SK-N-SH (cell line): ENCODE data around the gene KLRC3. TPM values are rescaled to one million over a fixed set of nuclear protein-coding genes. Genes with fewer than 3 reads are reported as not detected.
A peak's percentile ranks its signal among the peaks of the same experiment; 100 is the strongest.

ENCODE experiments used
- CTCF ChIA-PET: fragments of 300-600, 350-600 bp; formaldehyde crosslinking; extraction: SDS; loops from one replicate; lab custom pipeline; 2021; lab: Yijun Ruan, JAX
- POLR2A ChIA-PET: fragments of 350-600 bp; sonication (Branson Sonifier 250); formaldehyde crosslinking; extraction: SDS; loops from one replicate; lab custom pipeline; 2020; ENCODE audit warnings: antibody characterized with exemption, inconsistent platforms; lab: Yijun Ruan, JAX
- DNase-seq: peaks from one replicate; pipeline ENCODE4 v3.0.0; 2012
- H2AFZ ChIP-seq: fragments of 200-600 bp; sonication (generic); 2 replicates; pipeline ENCODE4 v1.8.1; 2016; ENCODE audit warnings: antibody characterized with exemption, mild to moderate bottlenecking, low read depth
- H3F3A ChIP-seq: fragments of 200-600 bp; sonication (generic); replicated peaks from 2 replicates; pipeline ENCODE3; 2016; ENCODE audit warnings: antibody characterized with exemption, mild to moderate bottlenecking; ENCODE audit not compliant: insufficient read depth
- H3K27ac ChIP-seq, 2 experiments: fragments of 200-500 bp in 1 of 2; fragments of 200-600 bp in 1 of 2; sonication (Bioruptor generic) in 1 of 2; sonication (generic), shearing (Covaris generic) in 1 of 2; 2 replicates each; pipeline versions ENCODE4 v1.5.1 to v1.6.1; 2014 to 2016; ENCODE audit warnings: low read depth in 2 of 2, inconsistent platforms in 1 of 2, low read length in 1 of 2, mild to moderate bottlenecking in 1 of 2, mixed read lengths in 1 of 2
- H3K27me3 ChIP-seq: fragments of 200-600 bp; sonication (generic), shearing (Covaris generic); 2 replicates; pipeline ENCODE4 v1.6.1; 2016; ENCODE audit warnings: mixed run types; ENCODE audit not compliant: insufficient read depth
- H3K36me3 ChIP-seq, 2 experiments: fragments of 200-500 bp in 1 of 2; fragments of 200-600 bp in 1 of 2; sonication (Bioruptor generic) in 1 of 2; sonication (generic) in 1 of 2; replicated peaks in 1 of 2; 2 replicates each; pipeline versions ENCODE3 to v1.5.1; 2014 to 2016; ENCODE audit warnings: low read length in 1 of 2, mild to moderate bottlenecking in 1 of 2; ENCODE audit not compliant: insufficient read depth in 2 of 2, control insufficient read depth in 1 of 2
- H3K4me1 ChIP-seq, 2 experiments: fragments of 200-500 bp in 1 of 2; fragments of 200-600 bp in 1 of 2; sonication (Bioruptor generic) in 1 of 2; sonication (generic), shearing (Covaris generic) in 1 of 2; 2 replicates each; pipeline versions ENCODE4 v1.5.1 to v1.6.1; 2014 to 2016; ENCODE audit warnings: low read depth in 1 of 2, low read length in 1 of 2, mixed run types in 1 of 2; ENCODE audit not compliant: insufficient read depth in 2 of 2, control insufficient read depth in 1 of 2
- H3K4me2 ChIP-seq: fragments of 200-600 bp; sonication (generic), shearing (Covaris generic); 2 replicates; pipeline ENCODE4 v1.6.1; 2017; ENCODE audit warnings: mixed run types
- H3K4me3 ChIP-seq, 2 experiments: fragments of 200-500 bp in 1 of 2; fragments of 200-600 bp in 1 of 2; sonication (Bioruptor generic) in 1 of 2; sonication (generic), shearing (Covaris generic) in 1 of 2; 2 replicates each; pipeline versions ENCODE4 v1.5.1 to v1.8.1; 2014 to 2016; ENCODE audit warnings: low read depth in 2 of 2, inconsistent platforms in 1 of 2, low read length in 1 of 2, mild to moderate bottlenecking in 1 of 2, mixed read lengths in 1 of 2, moderate library complexity in 1 of 2
- H3K79me2 ChIP-seq: fragments of 200-600 bp; sonication (generic); 2 replicates; pipeline ENCODE4 v1.8.1; 2017; ENCODE audit warnings: mild to moderate bottlenecking; ENCODE audit not compliant: insufficient read depth
- H3K9ac ChIP-seq: fragments of 200-600 bp; sonication (generic); 2 replicates; pipeline ENCODE4 v1.6.1; 2017; ENCODE audit warnings: mixed run types
- H3K9me2 ChIP-seq: fragments of 200-600 bp; sonication (generic); 2 replicates; pipeline ENCODE4 v1.6.1; 2017; ENCODE audit warnings: mixed run types
- H3K9me3 ChIP-seq: fragments of 200-600 bp; sonication (generic); 2 replicates; pipeline ENCODE4 v1.6.1; 2017; ENCODE audit warnings: mixed run types, mild to moderate bottlenecking, moderate library complexity
- H4K20me1 ChIP-seq: fragments of 200-600 bp; sonication (generic); 2 replicates; pipeline ENCODE4 v1.6.1; 2017; ENCODE audit warnings: mild to moderate bottlenecking, mixed run types; ENCODE audit not compliant: insufficient read depth
- CHD2 ChIP-seq: fragments of 150-350 bp; IDR thresholded peaks from 2 replicates; pipeline ENCODE4 v1.6.1; 2018; ENCODE audit warnings: low read length; ENCODE audit not compliant: partially characterized antibody
- ELF1 ChIP-seq: IDR thresholded peaks from 2 replicates; pipeline ENCODE4 v1.4.0; 2012
- EZH2phosphoT487 ChIP-seq: fragments of 200-600 bp; sonication (generic); IDR thresholded peaks from 2 replicates; pipeline ENCODE4 v1.6.1; 2017; ENCODE audit warnings: low read depth, mixed run types, mild to moderate bottlenecking, antibody characterized with exemption, moderate library complexity, borderline replicate concordance
- FOSL2 ChIP-seq: IDR thresholded peaks from 2 replicates; pipeline ENCODE4 v1.4.0; 2012; ENCODE audit warnings: low read depth, mild to moderate bottlenecking, moderate library complexity, borderline replicate concordance
- FOXM1 ChIP-seq: IDR thresholded peaks from 2 replicates; pipeline ENCODE4 v1.4.0; 2012; ENCODE audit warnings: low read depth, mild to moderate bottlenecking
- GABPA ChIP-seq: IDR thresholded peaks from 2 replicates; pipeline ENCODE4 v1.4.0; 2012; ENCODE audit warnings: low read depth, mild to moderate bottlenecking
- GATA2 ChIP-seq: sonication (generic); formaldehyde crosslinking; IDR thresholded peaks from 2 replicates; pipeline ENCODE4 v1.5.0; 2020; ENCODE audit warnings: mild to moderate bottlenecking, missing genetic modification reagents
- JUND ChIP-seq: IDR thresholded peaks from 2 replicates; pipeline ENCODE4 v1.4.0; 2012
- POLR2AphosphoS5 ChIP-seq: IDR thresholded peaks from 2 replicates; pipeline ENCODE4 v1.6.1; 2012; ENCODE audit warnings: low read depth, low read length
- RAD21 ChIP-seq: IDR thresholded peaks from 2 replicates; pipeline ENCODE4 v1.6.1; 2012; ENCODE audit warnings: mild to moderate bottlenecking, low read length
- RCOR1 ChIP-seq: fragments of 150-350 bp; IDR thresholded peaks from 2 replicates; pipeline ENCODE4 v1.6.1; 2017; ENCODE audit warnings: antibody characterized with exemption, low read length
- RXRA ChIP-seq: IDR thresholded peaks from 2 replicates; pipeline ENCODE4 v1.4.0; 2012; ENCODE audit warnings: low read depth, mild to moderate bottlenecking, borderline replicate concordance
- SIN3A ChIP-seq: IDR thresholded peaks from 2 replicates; pipeline ENCODE4 v1.6.1; 2012; ENCODE audit warnings: low read depth, mild to moderate bottlenecking, low read length, moderate library complexity, borderline replicate concordance
- SMC3 ChIP-seq: IDR thresholded peaks from 2 replicates; pipeline ENCODE4 v1.6.1; 2012; ENCODE audit warnings: low read depth, low read length, improper control_type of control experiment
- TAF1 ChIP-seq: IDR thresholded peaks from 2 replicates; pipeline ENCODE4 v1.6.1; 2012; ENCODE audit warnings: low read depth, mild to moderate bottlenecking, low read length, moderate library complexity, borderline replicate concordance
- TCF12 ChIP-seq: IDR thresholded peaks from 2 replicates; pipeline ENCODE4 v1.4.0; 2012
- WGBS: methylation state at CpG from one replicate; pipeline ENCODE4 v1.1.6; 2017; ENCODE audit warnings: low lambda C conversion rate; 5-methylcytosine and 5-hydroxymethylcytosine counted together
- polyA plus RNA-seq, 3 experiments: library from polyadenylated mRNA; depleted of rRNA; stranded (reverse); fragments of >200 nt; gene quantifications; 2 replicates each; pipeline ENCODE4 v1.2.3, GENCODE V29; 2012
- TF ChIP-seq, protein P1 (sequence below): IDR thresholded peaks from 2 replicates; pipeline ENCODE4 v1.4.0; 2012; ENCODE audit warnings: low read depth, borderline replicate concordance
- TF ChIP-seq, protein P2 (sequence below): IDR thresholded peaks from 2 replicates; pipeline ENCODE4 v1.4.0; 2012; ENCODE audit warnings: low read depth
- TF ChIP-seq, protein P3 (sequence below): IDR thresholded peaks from 2 replicates; pipeline ENCODE4 v1.4.0; 2012; ENCODE audit warnings: low read depth, borderline replicate concordance
- TF ChIP-seq, protein P4 (sequence below): fragments of 200-600 bp; sonication (generic); IDR thresholded peaks from 2 replicates; pipeline ENCODE4 v1.6.1; 2017; ENCODE audit warnings: antibody characterized with exemption, mild to moderate bottlenecking, moderate library complexity

KLRC3 gene
- polyA plus RNA-seq, 1 of the 3 experiments (the other 2 are of a cell fraction) = not detected

DNA sequence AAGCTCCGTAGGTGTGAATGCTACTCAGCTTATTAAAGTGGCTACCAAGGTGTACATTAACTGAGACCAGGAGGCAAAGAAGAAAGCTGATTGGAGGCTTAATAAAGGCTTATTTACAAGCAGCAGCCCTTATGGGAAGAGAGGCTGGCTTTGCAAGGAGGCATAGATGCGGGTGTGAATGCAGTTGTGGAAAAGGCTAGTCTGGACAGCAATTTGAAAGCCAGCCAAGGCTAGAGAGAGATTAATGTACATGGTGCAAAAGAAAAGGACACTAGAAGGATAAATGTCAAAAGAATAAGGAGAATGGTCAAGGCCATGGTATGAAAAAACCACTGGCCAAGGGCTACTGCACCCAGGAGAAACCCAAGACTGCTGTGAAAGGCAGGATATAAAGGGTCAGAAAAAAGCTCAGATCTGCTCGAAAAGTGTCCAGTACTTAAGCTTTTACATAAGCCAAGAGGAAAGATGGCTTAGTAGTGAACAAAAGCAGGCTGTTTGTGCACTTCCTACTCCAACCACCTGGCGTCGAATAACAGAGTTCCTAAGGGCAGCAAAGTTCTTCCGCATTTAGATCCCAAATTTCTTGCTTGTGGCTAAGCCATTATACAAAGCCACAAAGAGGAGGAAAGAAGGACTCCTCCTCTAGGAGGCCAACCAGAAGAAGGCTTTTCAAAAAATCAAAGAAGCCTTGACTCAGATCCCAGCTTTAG lies 54.5 kb downstream of the KLRC3 start:
- peak overlapping the region; percentile 96 for H2AFZ ChIP-seq
- no peaks in the 10 kb centered on the region for H3K9me2 ChIP-seq
- H3K4me2 ChIP-seq = peak overlapping the region; percentile 78
- H3K9ac ChIP-seq = no peak overlapping the region
- peaks cover 1% of the 10 kb centered on the region; the same call in 1 of the 2 replicates for H3K27me3 ChIP-seq
- no peak overlapping the region for H3K27ac ChIP-seq
- no peaks in the 10 kb centered on the region for H3F3A ChIP-seq
- no peaks in the 10 kb centered on the region for H4K20me1 ChIP-seq
- POLR2A ChIA-PET = no interaction called here
- no peaks in the 10 kb centered on the region for H3K36me3 ChIP-seq
- CTCF ChIA-PET = no interaction called here
- H3K4me3 ChIP-seq = no peak overlapping the region
- TF ChIP-seq FOSL2 = no peak
- TF ChIP-seq, protein P1, sequence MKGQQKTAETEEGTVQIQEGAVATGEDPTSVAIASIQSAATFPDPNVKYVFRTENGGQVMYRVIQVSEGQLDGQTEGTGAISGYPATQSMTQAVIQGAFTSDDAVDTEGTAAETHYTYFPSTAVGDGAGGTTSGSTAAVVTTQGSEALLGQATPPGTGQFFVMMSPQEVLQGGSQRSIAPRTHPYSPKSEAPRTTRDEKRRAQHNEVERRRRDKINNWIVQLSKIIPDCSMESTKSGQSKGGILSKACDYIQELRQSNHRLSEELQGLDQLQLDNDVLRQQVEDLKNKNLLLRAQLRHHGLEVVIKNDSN = no peak
- TF ChIP-seq ELF1 = no peak
- no peak for TF ChIP-seq SMC3
- no peak for TF ChIP-seq GABPA
- no peak for TF ChIP-seq JUND
- TF ChIP-seq, protein P2, sequence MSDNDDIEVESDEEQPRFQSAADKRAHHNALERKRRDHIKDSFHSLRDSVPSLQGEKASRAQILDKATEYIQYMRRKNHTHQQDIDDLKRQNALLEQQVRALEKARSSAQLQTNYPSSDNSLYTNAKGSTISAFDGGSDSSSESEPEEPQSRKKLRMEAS = no peak
- TF ChIP-seq GATA2 (CRISPR knock-in tag) = no peak
- TF ChIP-seq RAD21 = no peak
- TF ChIP-seq, protein P3, sequence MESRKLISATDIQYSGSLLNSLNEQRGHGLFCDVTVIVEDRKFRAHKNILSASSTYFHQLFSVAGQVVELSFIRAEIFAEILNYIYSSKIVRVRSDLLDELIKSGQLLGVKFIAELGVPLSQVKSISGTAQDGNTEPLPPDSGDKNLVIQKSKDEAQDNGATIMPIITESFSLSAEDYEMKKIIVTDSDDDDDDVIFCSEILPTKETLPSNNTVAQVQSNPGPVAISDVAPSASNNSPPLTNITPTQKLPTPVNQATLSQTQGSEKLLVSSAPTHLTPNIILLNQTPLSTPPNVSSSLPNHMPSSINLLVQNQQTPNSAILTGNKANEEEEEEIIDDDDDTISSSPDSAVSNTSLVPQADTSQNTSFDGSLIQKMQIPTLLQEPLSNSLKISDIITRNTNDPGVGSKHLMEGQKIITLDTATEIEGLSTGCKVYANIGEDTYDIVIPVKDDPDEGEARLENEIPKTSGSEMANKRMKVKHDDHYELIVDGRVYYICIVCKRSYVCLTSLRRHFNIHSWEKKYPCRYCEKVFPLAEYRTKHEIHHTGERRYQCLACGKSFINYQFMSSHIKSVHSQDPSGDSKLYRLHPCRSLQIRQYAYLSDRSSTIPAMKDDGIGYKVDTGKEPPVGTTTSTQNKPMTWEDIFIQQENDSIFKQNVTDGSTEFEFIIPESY = no peak
- no peak for TF ChIP-seq TAF1
- TF ChIP-seq POLR2AphosphoS5 = no peak
- TF ChIP-seq EZH2phosphoT487 = no peak
- no peak for TF ChIP-seq TCF12
- TF ChIP-seq, protein P4, sequence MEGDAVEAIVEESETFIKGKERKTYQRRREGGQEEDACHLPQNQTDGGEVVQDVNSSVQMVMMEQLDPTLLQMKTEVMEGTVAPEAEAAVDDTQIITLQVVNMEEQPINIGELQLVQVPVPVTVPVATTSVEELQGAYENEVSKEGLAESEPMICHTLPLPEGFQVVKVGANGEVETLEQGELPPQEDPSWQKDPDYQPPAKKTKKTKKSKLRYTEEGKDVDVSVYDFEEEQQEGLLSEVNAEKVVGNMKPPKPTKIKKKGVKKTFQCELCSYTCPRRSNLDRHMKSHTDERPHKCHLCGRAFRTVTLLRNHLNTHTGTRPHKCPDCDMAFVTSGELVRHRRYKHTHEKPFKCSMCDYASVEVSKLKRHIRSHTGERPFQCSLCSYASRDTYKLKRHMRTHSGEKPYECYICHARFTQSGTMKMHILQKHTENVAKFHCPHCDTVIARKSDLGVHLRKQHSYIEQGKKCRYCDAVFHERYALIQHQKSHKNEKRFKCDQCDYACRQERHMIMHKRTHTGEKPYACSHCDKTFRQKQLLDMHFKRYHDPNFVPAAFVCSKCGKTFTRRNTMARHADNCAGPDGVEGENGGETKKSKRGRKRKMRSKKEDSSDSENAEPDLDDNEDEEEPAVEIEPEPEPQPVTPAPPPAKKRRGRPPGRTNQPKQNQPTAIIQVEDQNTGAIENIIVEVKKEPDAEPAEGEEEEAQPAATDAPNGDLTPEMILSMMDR = no peak; the same call in 1 of the 2 replicates
- no peak for TF ChIP-seq RCOR1
- no peak for TF ChIP-seq FOXM1
- no peak for TF ChIP-seq SIN3A
- TF ChIP-seq RXRA = no peak
- no peak for TF ChIP-seq CHD2
- WGBS = 72% methylated on average over 6 of the region's 6 CpGs
- H3K9me3 ChIP-seq = no peaks in the 10 kb centered on the region
- peaks cover 0 to 9% of the 10 kb centered on the region in 2 experiments; a peak in 1 of 4 replicates for H3K4me1 ChIP-seq
- H3K79me2 ChIP-seq = no peaks in the 10 kb centered on the region
- no peak for DNase-seq
